GM12878 (cell line): Measurements from ENCODE around the gene RAD18. TPM values are rescaled to one million over a fixed set of nuclear protein-coding genes. Genes with fewer than 3 reads are reported as not detected.

Experiments
- ATAC-seq: fragments of 200-7000 bp; cut with Tn5 transposase; 3 replicates; pipeline ENCODE4 v1.9.1; 2020; ENCODE audit warnings: mild to moderate bottlenecking, moderate library complexity
- BruUV-seq: library from RNA; stranded (reverse); fragments of 400-500 nt; replicated peaks from 2 replicates; lab custom pipeline; 2021; lab: Mats Ljungman, UMichigan
- CTCF ChIA-PET: fragments of 300-600 bp; sonication (Branson Sonifier 250); formaldehyde crosslinking; extraction: SDS; loops from one replicate; lab custom pipeline; 2021; ENCODE audit warnings: inconsistent platforms; lab: Yijun Ruan, JAX
- POLR2A ChIA-PET: fragments of 350-600 bp; formaldehyde crosslinking; extraction: SDS; loops from one replicate; lab custom pipeline; 2021; ENCODE audit warnings: inconsistent platforms; lab: Charles Lee
- RAD21 ChIA-PET: fragments of 300-600 bp; sonication (Branson Sonifier 250); formaldehyde crosslinking; loops from one replicate; lab custom pipeline; 2023; ENCODE audit warnings: antibody characterized with exemption; ENCODE audit not compliant: unreplicated experiment; lab: Charles Lee
- SMC1A ChIA-PET: fragments of 300-600 bp; sonication (Branson Sonifier 250); formaldehyde crosslinking; loops from one replicate; lab custom pipeline; 2023; ENCODE audit not compliant: unreplicated experiment, uncharacterized antibody; lab: Charles Lee
- DNase-seq: peaks from one replicate; pipeline ENCODE4 v3.0.0-alpha.2; 2011; ENCODE audit warnings: low read depth, low spot score
- FAIRE-seq: peaks from 3 replicates; lab custom pipeline; 2011; peaks lifted over from hg19 to GRCh38; lab: Jason Lieb, UNC
- H2AFZ ChIP-seq: 2 replicates; pipeline ENCODE4 v1.6.0; 2011; ENCODE audit warnings: low read depth, low read length, control low read depth; ENCODE audit not compliant: control insufficient read depth
- H3K27ac ChIP-seq: 2 replicates; pipeline ENCODE4 v1.5.1; 2011; ENCODE audit warnings: control low read depth; ENCODE audit not compliant: control insufficient read depth, insufficient read depth
- H3K27me3 ChIP-seq, 2 experiments: replicated peaks in 1 of 2; 2 replicates each; pipeline versions ENCODE4 v1.6.0 to v1.6.1; 2011; ENCODE audit warnings: low read length in 1 of 2; ENCODE audit not compliant: control insufficient read depth in 2 of 2, insufficient read depth in 2 of 2
- H3K36me3 ChIP-seq, 2 experiments: 2 replicates each; pipeline ENCODE4 v1.5.1; 2011; ENCODE audit warnings: low read length in 1 of 2; ENCODE audit not compliant: control insufficient read depth in 2 of 2, insufficient read depth in 2 of 2
- H3K4me1 ChIP-seq: 2 replicates; pipeline ENCODE4 v1.6.1; 2011; ENCODE audit warnings: mild to moderate bottlenecking, low read length, moderate library complexity, mixed read lengths; ENCODE audit not compliant: control insufficient read depth, insufficient read depth
- H3K4me2 ChIP-seq: 2 replicates; pipeline ENCODE4 v1.6.0; 2011; ENCODE audit warnings: control low read depth; ENCODE audit not compliant: control insufficient read depth, insufficient read depth
- H3K4me3 ChIP-seq: fragments of 200-600 bp; sonication (generic); 2 replicates; pipeline ENCODE4 v1.5.1; 2016
- H3K79me2 ChIP-seq: 2 replicates; pipeline ENCODE4 v1.6.0; 2011; ENCODE audit warnings: low read length; ENCODE audit not compliant: control insufficient read depth, insufficient read depth
- H3K9ac ChIP-seq: 2 replicates; pipeline ENCODE4 v1.8.0; 2011; ENCODE audit warnings: low read length, control low read depth, mixed read lengths; ENCODE audit not compliant: control insufficient read depth, insufficient read depth
- H3K9me3 ChIP-seq: replicated peaks from 3 replicates; pipeline ENCODE4 v1.5.1; 2011; ENCODE audit warnings: mild to moderate bottlenecking, low read length; ENCODE audit not compliant: control insufficient read depth, insufficient read depth
- H4K20me1 ChIP-seq: 2 replicates; pipeline ENCODE4 v1.6.0; 2011; ENCODE audit not compliant: control insufficient read depth, insufficient read depth
- ATF2 ChIP-seq: IDR thresholded peaks from 2 replicates; pipeline ENCODE4 v1.6.1; 2012; ENCODE audit warnings: low read length, inconsistent platforms
- CHD4 ChIP-seq: fragments of 200-600 bp; sonication (generic); IDR thresholded peaks from 2 replicates; pipeline ENCODE4 v1.6.1; 2016; ENCODE audit warnings: mild to moderate bottlenecking
- EP300 ChIP-seq, 2 experiments: fragments of 150-350 bp in 1 of 2; IDR thresholded peaks; 2 replicates each; pipeline ENCODE4 v1.6.1; 2011 to 2012; ENCODE audit warnings: low read depth in 2 of 2, low read length in 2 of 2, borderline replicate concordance in 1 of 2, improper control_type of control experiment in 1 of 2, inconsistent platforms in 1 of 2; ENCODE audit not compliant: control insufficient read depth in 1 of 2
- GATAD2B ChIP-seq: fragments of 450-650 bp; conservative IDR thresholded peaks from 2 replicates; pipeline ENCODE4 v1.6.1; 2017; ENCODE audit warnings: low read depth, mild to moderate bottlenecking, moderate library complexity
- JUNB ChIP-seq: IDR thresholded peaks from 2 replicates; pipeline ENCODE4 v1.6.1; 2016; ENCODE audit warnings: antibody characterized with exemption, mild to moderate bottlenecking
- JUND ChIP-seq: IDR thresholded peaks from 2 replicates; pipeline ENCODE4 v1.6.1; 2012; ENCODE audit warnings: low read depth, mild to moderate bottlenecking, low read length, improper control_type of control experiment, moderate library complexity
- NR2F1 ChIP-seq: fragments of 450-650 bp; conservative IDR thresholded peaks from 2 replicates; pipeline ENCODE4 v1.6.1; 2017; ENCODE audit warnings: mild to moderate bottlenecking
- PAX8 ChIP-seq: fragments of 450-650 bp; IDR thresholded peaks from 2 replicates; pipeline ENCODE4 v1.6.1; 2017; ENCODE audit warnings: mild to moderate bottlenecking, moderate library complexity
- RUNX3 ChIP-seq: IDR thresholded peaks from 2 replicates; pipeline ENCODE4 v1.6.1; 2012; ENCODE audit warnings: low read length, inconsistent platforms
- SMC3 ChIP-seq: IDR thresholded peaks from 2 replicates; pipeline ENCODE4 v1.6.1; 2011; ENCODE audit warnings: low read length, improper control_type of control experiment, borderline replicate concordance
- SUPT20H ChIP-seq: IDR thresholded peaks from 2 replicates; pipeline ENCODE4 v1.6.1; 2011; ENCODE audit warnings: low read depth, mild to moderate bottlenecking, low read length, moderate library complexity, borderline replicate concordance; ENCODE audit not compliant: control insufficient read depth
- ZNF207 ChIP-seq: fragments of 450-650 bp; IDR thresholded peaks from 2 replicates; pipeline ENCODE4 v1.6.1; 2014; ENCODE audit warnings: antibody characterized with exemption, mild to moderate bottlenecking, borderline replicate concordance
- WGBS: methylation state at CpG from one replicate; pipeline ENCODE4 v1.1.6; 2016; ENCODE audit warnings: low lambda C conversion rate; ENCODE audit not compliant: insufficient replicate concordance, insufficient coverage; ENCODE audit errors: missing lambda C conversion rate; 5-methylcytosine and 5-hydroxymethylcytosine counted together
- in situ Hi-C: fragments of 300-500 bp; cut with MboI; formaldehyde crosslinking; loops from 9 replicates; pipeline ENCODE4 v1.14.3; 2018; ENCODE audit warnings: mixed read lengths
- intact Hi-C: fragments of 100-400 bp; cut with micrococcal nuclease; formaldehyde crosslinking; loops from one replicate; pipeline ENCODE4 v1.14.2; 2022; ENCODE audit not compliant: unreplicated experiment
- polyA plus RNA-seq, 11 experiments: library from polyadenylated mRNA; depleted of rRNA in 4 of 11; unstranded in 6 of 11; stranded (reverse) in 5 of 11; fragments of >200 nt; fragmentation: Nextera tagmentation in 4 of 11; fragmentation: Illumina TruSeq in 1 of 11; extraction: Ambion mirVana in 4 of 11; extraction: Trizol in 1 of 11; gene quantifications; 1 replicate in 1 of 11; 2 replicates in 10 of 11; pipeline versions ENCODE4 v1.2.1 to v1.2.3, GENCODE V29; 2011 to 2016; ENCODE audit warnings: inconsistent platforms in 2 of 11, missing spikeins in 2 of 11, low read depth in 1 of 11
- total RNA-seq, 4 experiments: library from RNA; depleted of rRNA in 3 of 4; stranded (reverse); fragments of >200 nt in 3 of 4; fragmentation: Illumina TruSeq in 1 of 4; extraction: Trizol in 1 of 4; gene quantifications; 2 replicates each; pipeline versions ENCODE4 v1.2.1 to v1.2.3, GENCODE V29; 2013 to 2021
- TF ChIP-seq, protein P1 (sequence below): fragments of 450-650 bp; IDR thresholded peaks from 2 replicates; pipeline ENCODE4 v1.6.1; 2016; ENCODE audit warnings: mild to moderate bottlenecking

RAD18 gene
- total and polyA plus RNA-seq, 10 of the 15 experiments (the other 5 are each of a cell fraction or from before 2014, with no cell fraction given): 8.7 to 38.6 (median 19.2) TPM

GRCh38 chr3:8937064-8938020 lies 25.9 kb downstream of the RAD18 start:
- Histone ChIP-seq H3K36me3 (peaks cover 2 to 17% of the 10 kb centered on the region in 2 experiments), H2AFZ (no peak overlapping the region), H3K79me2 (no peaks in the 10 kb centered on the region), H3K9me3 (no peaks in the 10 kb centered on the region), H4K20me1 (no peaks in the 10 kb centered on the region), H3K4me2 (no peak overlapping the region), H3K9ac (no peak overlapping the region), H3K4me1 (no peaks in the 10 kb centered on the region), H3K27me3 (no peaks in the 10 kb centered on the region), H3K27ac (no peak overlapping the region), H3K4me3 (no peak overlapping the region)
- no TSS peak for BruUV-seq
- SMC1A ChIA-PET: interaction anchor here (1.7 to 2.8 kb wide), 2 partner anchors 11 to 18 kb away, joined by 5 to 10 read pairs; no protein-coding TSS in a partner anchor
- RAD21 ChIA-PET: no interaction called here
- POLR2A ChIA-PET: no interaction called here
- in situ Hi-C loops (no loop called here), intact Hi-C loops (no loop called here)
- whole genome bisulfite sequencing: 89% methylated on average over 6 of the region's 6 CpGs
- ATAC-seq (no peak), FAIRE-seq (no peak), DNase-seq (no peak)
- TF ChIP-seq, protein P1, sequence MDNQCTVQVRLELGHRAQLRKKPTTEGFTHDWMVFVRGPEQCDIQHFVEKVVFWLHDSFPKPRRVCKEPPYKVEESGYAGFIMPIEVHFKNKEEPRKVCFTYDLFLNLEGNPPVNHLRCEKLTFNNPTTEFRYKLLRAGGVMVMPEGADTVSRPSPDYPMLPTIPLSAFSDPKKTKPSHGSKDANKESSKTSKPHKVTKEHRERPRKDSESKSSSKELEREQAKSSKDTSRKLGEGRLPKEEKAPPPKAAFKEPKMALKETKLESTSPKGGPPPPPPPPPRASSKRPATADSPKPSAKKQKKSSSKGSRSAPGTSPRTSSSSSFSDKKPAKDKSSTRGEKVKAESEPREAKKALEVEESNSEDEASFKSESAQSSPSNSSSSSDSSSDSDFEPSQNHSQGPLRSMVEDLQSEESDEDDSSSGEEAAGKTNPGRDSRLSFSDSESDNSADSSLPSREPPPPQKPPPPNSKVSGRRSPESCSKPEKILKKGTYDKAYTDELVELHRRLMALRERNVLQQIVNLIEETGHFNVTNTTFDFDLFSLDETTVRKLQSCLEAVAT: no peak
- TF ChIP-seq ZNF207 (no peak), SUPT20H (no peak), JUND (no peak), JUNB (no peak), ATF2 (no peak), GATAD2B (no peak), PAX8 (no peak), RUNX3 (no peak), EP300 (IDR thresholded peaks at IDR 0.05; ENCODE audit: borderline replicate concordance in 1 of 2, control insufficient read depth in 1 of 2, low read depth in 2 of 2, low read length in 2 of 2) (no peak), NR2F1 (no peak), SMC3 (no peak), CHD4 (no peak)
- CTCF ChIA-PET: interaction anchor here (0.6 to 1.5 kb wide), 6 partner anchors 11 to 168 kb away, joined by 3 to 5 read pairs (median 4); partner anchors contain the start of gene OXTR
